Activated CD8-positive, alpha-beta memory T cell treated with anti-CD3 and anti-CD28 coated beads, Interleukin-2, amount 10 ng/mL, durations not matched to agents 7 days and 5 days (primary cell): Measurements from ENCODE around the gene C3orf49. TPM values are rescaled to one million over a fixed set of nuclear protein-coding genes. Genes with fewer than 3 reads are reported as not detected.

ENCODE experiments used
- ATAC-seq: fragments of 150-1000 bp; cut with Tn5 transposase; one replicate; pipeline ENCODE4 v1.10.0; 2021; ENCODE audit warnings: moderate library complexity
- CTCF ChIA-PET: fragments of 350-600 bp; sonication (Branson Sonifier 250); formaldehyde crosslinking; loops from one replicate; lab custom pipeline; 2021; ENCODE audit warnings: antibody characterized with exemption; lab: Charles Lee
- DNase-seq: peaks from one replicate; pipeline ENCODE4 v3.0.0-alpha.2; 2020
- H3K27ac Mint-ChIP-seq: one replicate; pipeline ENCODE4 v1.8.0; 2021; ENCODE audit warnings: mild to moderate bottlenecking, mixed read lengths
- H3K27me3 Mint-ChIP-seq: one replicate; pipeline ENCODE4 v1.8.0; 2021; ENCODE audit warnings: mixed read lengths
- H3K36me3 Mint-ChIP-seq: one replicate; pipeline ENCODE4 v1.8.0; 2021; ENCODE audit warnings: mild to moderate bottlenecking, mixed read lengths
- H3K4me1 Mint-ChIP-seq: one replicate; pipeline ENCODE4 v1.8.0; 2021; ENCODE audit warnings: mixed read lengths
- H3K4me3 Mint-ChIP-seq: one replicate; pipeline ENCODE4 v1.8.0; 2021; ENCODE audit warnings: mild to moderate bottlenecking, moderate library complexity, mixed read lengths
- H3K9me3 Mint-ChIP-seq: one replicate; pipeline ENCODE4 v1.8.0; 2022; ENCODE audit warnings: low read depth, mixed read lengths
- total RNA-seq, 2 experiments: library from RNA; stranded (reverse); gene quantifications; one replicate each; pipeline ENCODE4 v1.2.3, GENCODE V29; 2021

C3orf49 gene
- total RNA-seq, 2 experiments from 2014 or later, result not detected

GRCh38 chr3:63818282-63819150 is 583 bp upstream of the C3orf49 start:
- peak; percentile 60 for ATAC-seq
- peak; percentile 70 for DNase-seq
- Mint-ChIP-seq H3K27me3 (no peaks in the 10 kb centered on the region), H3K36me3 (peaks cover under 1% of the 10 kb centered on the region), H3K9me3 (no peaks in the 10 kb centered on the region), H3K4me1 (no peaks in the 10 kb centered on the region), H3K4me3 (no peak overlapping the region), H3K27ac (no peak overlapping the region)
- CTCF ChIA-PET, result interaction anchor here (1.0 to 4.0 kb wide), 8 partner anchors 10 to 475 kb away, joined by 3 to 36 read pairs (median 4); no protein-coding TSS in a partner anchor

GRCh38 chr3:63824309-63824708 is 5.2 kb downstream of the C3orf49 start:
- CTCF ChIA-PET, result no interaction called here

GRCh38 chr3:63830526-63830925 is 11.4 kb downstream of the C3orf49 start:
- CTCF ChIA-PET, result no interaction called here
- no peak overlapping the region for H3K4me3 Mint-ChIP-seq
- no peak for DNase-seq

More at GRCh38 chr3:63824309-63824708, 5.2 kb downstream of the C3orf49 start:
- H3K27ac Mint-ChIP-seq, result no peak overlapping the region
- H3K4me1 Mint-ChIP-seq, result no peaks in the 10 kb centered on the region
- H3K27me3 Mint-ChIP-seq, result no peaks in the 10 kb centered on the region
- DNase-seq, result no peak
- H3K4me3 Mint-ChIP-seq, result no peak overlapping the region
- H3K9me3 Mint-ChIP-seq, result no peaks in the 10 kb centered on the region
- H3K36me3 Mint-ChIP-seq, result peaks cover 8% of the 10 kb centered on the region
- no peak for ATAC-seq

DNA sequence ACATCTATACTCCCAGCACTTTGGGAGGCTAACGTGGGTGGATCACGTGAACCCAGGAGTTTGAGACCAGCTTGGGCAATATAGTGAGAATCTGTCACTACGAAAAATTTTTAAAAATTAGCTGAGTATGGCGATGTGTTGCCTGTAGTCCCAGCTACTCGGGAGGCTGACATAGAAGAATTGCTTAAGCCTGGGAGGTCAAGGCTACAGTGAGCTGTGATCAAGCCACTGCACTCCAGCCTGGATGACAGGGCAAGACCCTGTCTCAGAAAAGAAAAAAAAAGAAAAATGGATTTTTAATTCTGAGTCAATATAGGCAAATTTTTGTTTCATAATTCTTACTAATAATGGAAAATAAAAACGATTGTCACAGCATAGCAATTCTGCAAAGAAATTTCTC is 13.3 kb downstream of the C3orf49 start:
- H3K36me3 Mint-ChIP-seq, result peaks cover 24% of the 10 kb centered on the region
- CTCF ChIA-PET, result interaction anchor here (0.6 kb wide), 1 partner anchor 128 kb away, joined by 3 read pairs; no protein-coding TSS in a partner anchor
- no peaks in the 10 kb centered on the region for H3K4me1 Mint-ChIP-seq
- DNase-seq (no peak), ATAC-seq (no peak)
- no peak overlapping the region for H3K4me3 Mint-ChIP-seq
- no peaks in the 10 kb centered on the region for H3K27me3 Mint-ChIP-seq
- H3K27ac Mint-ChIP-seq, result no peak overlapping the region
- no peaks in the 10 kb centered on the region for H3K9me3 Mint-ChIP-seq

More at GRCh38 chr3:63830526-63830925, 11.4 kb downstream of the C3orf49 start:
- peaks cover 25% of the 10 kb centered on the region for H3K36me3 Mint-ChIP-seq
- no peak overlapping the region for H3K27ac Mint-ChIP-seq
- H3K4me1 Mint-ChIP-seq, result no peaks in the 10 kb centered on the region
- H3K27me3 Mint-ChIP-seq, result no peaks in the 10 kb centered on the region
- no peaks in the 10 kb centered on the region for H3K9me3 Mint-ChIP-seq
- ATAC-seq, result no peak

DNA sequence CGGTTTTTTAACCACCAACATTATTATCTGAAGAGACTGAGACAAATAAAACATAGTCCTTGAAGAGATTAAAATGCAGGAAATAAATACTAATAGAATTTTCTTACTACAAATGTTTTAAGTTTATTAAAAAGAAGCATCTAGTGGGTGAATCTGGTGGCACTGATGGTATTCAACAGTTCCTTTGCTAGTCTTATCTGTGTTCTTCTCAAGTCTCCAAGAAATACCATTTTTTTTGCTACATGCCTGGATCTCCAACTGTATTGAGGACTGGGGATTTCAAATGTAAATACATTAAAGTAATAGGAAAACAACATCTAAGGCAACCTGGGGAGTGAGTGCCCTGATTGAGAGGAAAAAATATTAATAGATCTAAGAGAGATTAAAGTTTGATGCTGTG is 22.6 kb downstream of the C3orf49 start:
- no peak for DNase-seq
- Mint-ChIP-seq H3K4me3 (no peak overlapping the region), H3K27ac (no peak overlapping the region), H3K36me3 (peaks cover 19% of the 10 kb centered on the region), H3K4me1 (no peaks in the 10 kb centered on the region), H3K9me3 (peaks cover 3% of the 10 kb centered on the region), H3K27me3 (no peaks in the 10 kb centered on the region)
- no peak for ATAC-seq
- CTCF ChIA-PET, result no interaction called here

GRCh38 chr3:63842127-63842526 is 23.0 kb downstream of the C3orf49 start:
- peaks cover 19% of the 10 kb centered on the region for H3K36me3 Mint-ChIP-seq
- H3K9me3 Mint-ChIP-seq, result peaks cover 3% of the 10 kb centered on the region
- no peaks in the 10 kb centered on the region for H3K27me3 Mint-ChIP-seq
- H3K4me3 Mint-ChIP-seq, result no peak overlapping the region
- ATAC-seq (no peak), DNase-seq (no peak)
- no peaks in the 10 kb centered on the region for H3K4me1 Mint-ChIP-seq
- no peak overlapping the region for H3K27ac Mint-ChIP-seq
- CTCF ChIA-PET, result no interaction called here

DNA sequence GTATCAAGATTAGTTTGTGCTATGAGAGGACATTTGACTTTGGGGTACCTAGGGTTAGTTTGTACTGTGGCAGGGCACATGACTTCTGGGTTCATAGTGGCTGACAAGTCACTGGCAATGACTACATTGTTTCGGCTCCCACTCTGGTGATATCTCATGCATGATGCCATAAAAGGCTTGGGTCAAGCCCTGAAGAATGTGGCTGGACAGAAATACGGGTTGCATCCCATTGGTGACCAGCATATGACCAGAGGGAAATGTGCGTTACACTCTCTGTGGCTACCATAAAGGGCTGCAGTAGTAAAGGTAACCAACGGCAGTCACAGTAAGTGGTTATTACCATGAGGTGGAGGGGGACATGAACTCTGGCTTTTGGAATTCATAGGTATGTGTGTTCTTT is 26.1 kb downstream of the C3orf49 start:
- Mint-ChIP-seq H3K4me3 (no peak overlapping the region), H3K36me3 (peaks cover 24% of the 10 kb centered on the region), H3K4me1 (no peaks in the 10 kb centered on the region), H3K27me3 (no peaks in the 10 kb centered on the region), H3K27ac (no peak overlapping the region), H3K9me3 (peaks cover 3% of the 10 kb centered on the region)
- DNase-seq (no peak), ATAC-seq (no peak)
- CTCF ChIA-PET, result no interaction called here

- no peak for DNase-seq
- peaks cover 3% of the 10 kb centered on the region for H3K9me3 Mint-ChIP-seq
- no peaks in the 10 kb centered on the region for H3K27me3 Mint-ChIP-seq
- CTCF ChIA-PET, result interaction anchor here (1.3 kb wide), 1 partner anchor 14 kb away, joined by 3 read pairs; no protein-coding TSS in a partner anchor
- H3K4me1 Mint-ChIP-seq, result no peaks in the 10 kb centered on the region
- H3K36me3 Mint-ChIP-seq, result peaks cover 27% of the 10 kb centered on the region
- no peak for ATAC-seq
- no peak overlapping the region for H3K27ac Mint-ChIP-seq
- H3K4me3 Mint-ChIP-seq, result no peak overlapping the region
Measured at GRCh38 chr3:63847718-63848450, 28.8 kb downstream of the C3orf49 start.

DNA sequence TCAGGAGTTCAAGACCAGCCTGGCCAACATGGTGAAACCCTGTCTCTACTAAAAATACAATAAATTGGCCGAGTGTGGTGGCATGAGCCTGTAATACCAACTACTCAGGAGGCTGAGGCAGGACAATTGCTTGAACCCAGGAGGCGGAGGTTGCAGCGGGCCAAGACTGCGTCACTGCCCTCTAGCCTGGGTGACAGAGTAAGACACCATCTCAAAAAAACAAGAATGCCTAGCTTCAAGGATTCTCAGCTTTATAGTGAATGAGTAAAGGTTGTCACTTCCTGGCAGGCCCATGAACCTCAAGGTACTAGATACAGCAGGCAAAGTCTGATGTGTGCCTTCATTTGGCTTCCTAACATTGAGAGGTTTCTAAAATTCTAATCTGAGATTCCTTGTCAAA is 30.1 kb downstream of the C3orf49 start:
- Mint-ChIP-seq H3K27ac (no peak overlapping the region), H3K36me3 (peaks cover 18% of the 10 kb centered on the region), H3K9me3 (no peaks in the 10 kb centered on the region), H3K27me3 (no peaks in the 10 kb centered on the region), H3K4me3 (no peak overlapping the region), H3K4me1 (no peaks in the 10 kb centered on the region)
- DNase-seq (no peak), ATAC-seq (no peak)
- CTCF ChIA-PET, result interaction anchor here (1.3 kb wide), 1 partner anchor 13 kb away, joined by 3 read pairs; no protein-coding TSS in a partner anchor

- Mint-ChIP-seq H3K27ac (no peak overlapping the region), H3K9me3 (no peaks in the 10 kb centered on the region), H3K27me3 (no peaks in the 10 kb centered on the region), H3K4me1 (peaks cover 6% of the 10 kb centered on the region), H3K4me3 (no peak overlapping the region), H3K36me3 (peaks cover 18% of the 10 kb centered on the region)
- DNase-seq (no peak), ATAC-seq (no peak)
- CTCF ChIA-PET, result no interaction called here
Measured at GRCh38 chr3:63851287-63851686, 32.2 kb downstream of the C3orf49 start.

DNA sequence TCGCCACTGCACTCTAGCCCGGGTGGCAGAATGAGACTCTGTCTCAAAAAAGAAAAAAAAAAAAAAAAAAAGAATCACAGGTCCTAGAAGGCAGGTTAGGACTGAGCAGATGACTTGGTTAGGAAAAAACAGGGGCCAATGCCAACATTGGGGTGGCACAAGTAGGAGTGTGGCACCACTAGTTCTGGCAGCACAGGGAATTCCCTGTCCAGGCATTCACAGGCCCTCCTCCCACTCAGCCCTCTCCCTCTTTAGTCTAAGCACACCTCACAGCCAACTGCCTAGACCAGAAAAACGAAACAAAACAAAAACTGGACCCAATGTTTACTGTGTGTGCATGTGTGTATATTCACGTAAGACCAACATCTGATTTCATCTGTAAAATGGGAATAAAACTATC is 34.0 kb downstream of the C3orf49 start:
- H3K27me3 Mint-ChIP-seq, result no peaks in the 10 kb centered on the region
- H3K4me3 Mint-ChIP-seq, result no peak overlapping the region
- DNase-seq, result no peak
- peaks cover 15% of the 10 kb centered on the region for H3K36me3 Mint-ChIP-seq
- H3K9me3 Mint-ChIP-seq, result no peaks in the 10 kb centered on the region
- no peak for ATAC-seq
- CTCF ChIA-PET, result no interaction called here
- H3K4me1 Mint-ChIP-seq, result peaks cover 7% of the 10 kb centered on the region
- no peak overlapping the region for H3K27ac Mint-ChIP-seq

- Mint-ChIP-seq H3K4me1 (peaks cover 11% of the 10 kb centered on the region), H3K27ac (no peak overlapping the region), H3K4me3 (no peak overlapping the region), H3K36me3 (peaks cover 13% of the 10 kb centered on the region), H3K27me3 (no peaks in the 10 kb centered on the region), H3K9me3 (no peaks in the 10 kb centered on the region)
- CTCF ChIA-PET, result no interaction called here
- ATAC-seq, result no peak
- no peak for DNase-seq
Measured at GRCh38 chr3:63855333-63855940, 36.3 kb downstream of the C3orf49 start.

DNA sequence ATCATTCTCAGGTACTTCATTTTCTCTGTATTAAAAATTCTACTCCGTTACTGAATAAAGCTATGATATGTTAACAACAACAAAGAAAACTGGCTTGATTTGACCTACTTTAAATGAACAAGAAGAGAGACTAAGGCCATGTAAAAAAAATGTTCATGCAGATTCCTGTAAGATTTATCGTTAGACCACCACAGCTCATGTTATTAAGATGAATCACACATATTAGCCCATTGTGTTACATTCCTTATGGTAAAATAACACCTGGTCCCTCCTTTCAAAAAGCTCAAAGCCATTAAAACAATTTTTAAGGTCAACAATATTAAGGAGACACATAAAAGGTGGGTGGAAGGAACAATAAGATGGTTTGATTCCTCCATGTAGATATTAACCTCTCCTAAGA is 38.2 kb downstream of the C3orf49 start:
- H3K9me3 Mint-ChIP-seq, result no peaks in the 10 kb centered on the region
- DNase-seq (no peak), ATAC-seq (no peak)
- no peak overlapping the region for H3K27ac Mint-ChIP-seq
- no peaks in the 10 kb centered on the region for H3K27me3 Mint-ChIP-seq
- CTCF ChIA-PET, result no interaction called here
- no peak overlapping the region for H3K4me3 Mint-ChIP-seq
- H3K4me1 Mint-ChIP-seq, result peaks cover 25% of the 10 kb centered on the region
- peaks cover 9% of the 10 kb centered on the region for H3K36me3 Mint-ChIP-seq
